Panc1 (cell line): Measurements from ENCODE around the gene COL6A5. TPM values are rescaled to one million over a fixed set of nuclear protein-coding genes. Genes with fewer than 3 reads are reported as not detected.

Experiments used
- ATAC-seq: fragments of 200-7000 bp; cut with Tn5 transposase; 2 replicates; pipeline ENCODE4 v1.9.1; 2020; ENCODE audit warnings: mild to moderate bottlenecking, moderate library complexity
- BruUV-seq: library from RNA; stranded (reverse); fragments of 400-500 nt; replicated peaks from 2 replicates; lab custom pipeline; 2021; lab: Mats Ljungman, UMichigan
- CTCF ChIA-PET: fragments of 300-600 bp; sonication (Branson Sonifier 250); formaldehyde crosslinking; loops from one replicate; lab custom pipeline; 2022; ENCODE audit warnings: antibody characterized with exemption; lab: Charles Lee
- POLR2A ChIA-PET: fragments of 300-600 bp; sonication (Branson Sonifier 250); formaldehyde crosslinking; loops from one replicate; lab custom pipeline; 2022; ENCODE audit warnings: antibody characterized with exemption; lab: Charles Lee
- DNase-seq: peaks from one replicate; pipeline ENCODE4 v3.0.0-alpha.2; 2010; ENCODE audit warnings: low read depth, low spot score
- H3K27ac ChIP-seq: 2 replicates; pipeline ENCODE4 v1.5.1; 2011; ENCODE audit warnings: mild to moderate bottlenecking, low read length, inconsistent platforms
- H3K27me3 ChIP-seq: fragments of 200-500 bp; sonication (Bioruptor generic); 2 replicates; pipeline ENCODE4 v1.6.0; 2014; ENCODE audit warnings: low read length, inconsistent platforms; ENCODE audit not compliant: control insufficient read depth, insufficient read depth
- H3K36me3 ChIP-seq: fragments of 200-500 bp; sonication (Bioruptor generic); 2 replicates; pipeline ENCODE4 v1.5.1; 2014; ENCODE audit warnings: inconsistent platforms, mild to moderate bottlenecking, low read length, moderate library complexity; ENCODE audit not compliant: control insufficient read depth, insufficient read depth
- H3K4me1 ChIP-seq: 2 replicates; pipeline ENCODE4 v1.5.1; 2011; ENCODE audit warnings: inconsistent platforms, mild to moderate bottlenecking, low read length, moderate library complexity; ENCODE audit not compliant: control insufficient read depth, insufficient read depth
- H3K4me3 ChIP-seq, 2 experiments: 2 replicates each; pipeline ENCODE4 v1.5.1; 2011 to 2012; ENCODE audit warnings: low read depth in 2 of 2, low read length in 2 of 2, mild to moderate bottlenecking in 2 of 2, inconsistent platforms in 1 of 2, moderate library complexity in 1 of 2
- H3K9me3 ChIP-seq: fragments of 200-500 bp; sonication (Bioruptor generic); 2 replicates; pipeline ENCODE4 v1.5.1; 2014; ENCODE audit warnings: low read depth, mild to moderate bottlenecking, inconsistent platforms, low read length, moderate library complexity; ENCODE audit not compliant: control insufficient read depth, insufficient read depth
- POLR2AphosphoS5 ChIP-seq: IDR thresholded peaks from 2 replicates; pipeline ENCODE4 v1.6.1; 2012; ENCODE audit warnings: mild to moderate bottlenecking, low read depth, low read length, moderate library complexity
- SIN3A ChIP-seq: IDR thresholded peaks from 2 replicates; pipeline ENCODE4 v1.6.1; 2012; ENCODE audit warnings: low read depth, mild to moderate bottlenecking, low read length, moderate library complexity, borderline replicate concordance; ENCODE audit not compliant: insufficient read depth
- TCF7L2 ChIP-seq: IDR thresholded peaks from 2 replicates; pipeline ENCODE4 v1.6.1; 2011; ENCODE audit warnings: mild to moderate bottlenecking, low read depth, low read length, inconsistent platforms
- in situ Hi-C: cut with HindIII; loops from 2 replicates; pipeline ENCODE4 v1.10.0; 2016; ENCODE audit warnings: low sequenced_read_pairs, low pct_unique_long_range_greater_than_20kb
- intact Hi-C: fragments of 100-400 bp; cut with micrococcal nuclease; formaldehyde crosslinking; loops from one replicate; pipeline ENCODE4 v1.10.0; 2022; ENCODE audit not compliant: unreplicated experiment
- total RNA-seq: library from RNA; stranded (reverse); gene quantifications from one replicate; pipeline ENCODE4 v1.2.1, GENCODE V29; 2021; ENCODE audit not compliant: unreplicated experiment
- TF ChIP-seq, protein P1 (sequence below): fragments of 450-650 bp; IDR thresholded peaks from 2 replicates; pipeline ENCODE4 v1.5.1; 2017; ENCODE audit warnings: mild to moderate bottlenecking
- TF ChIP-seq, protein P2 (sequence below), 2 experiments: IDR thresholded peaks; 2 replicates each; pipeline ENCODE4 v1.6.1; 2011 to 2012; ENCODE audit warnings: low read depth in 2 of 2, control low read depth in 1 of 2, low read length in 1 of 2, mild to moderate bottlenecking in 1 of 2, moderate library complexity in 1 of 2; ENCODE audit not compliant: insufficient read depth in 1 of 2

Gene COL6A5
- total RNA-seq, 1 experiment from 2014 or later = not detected

DNA sequence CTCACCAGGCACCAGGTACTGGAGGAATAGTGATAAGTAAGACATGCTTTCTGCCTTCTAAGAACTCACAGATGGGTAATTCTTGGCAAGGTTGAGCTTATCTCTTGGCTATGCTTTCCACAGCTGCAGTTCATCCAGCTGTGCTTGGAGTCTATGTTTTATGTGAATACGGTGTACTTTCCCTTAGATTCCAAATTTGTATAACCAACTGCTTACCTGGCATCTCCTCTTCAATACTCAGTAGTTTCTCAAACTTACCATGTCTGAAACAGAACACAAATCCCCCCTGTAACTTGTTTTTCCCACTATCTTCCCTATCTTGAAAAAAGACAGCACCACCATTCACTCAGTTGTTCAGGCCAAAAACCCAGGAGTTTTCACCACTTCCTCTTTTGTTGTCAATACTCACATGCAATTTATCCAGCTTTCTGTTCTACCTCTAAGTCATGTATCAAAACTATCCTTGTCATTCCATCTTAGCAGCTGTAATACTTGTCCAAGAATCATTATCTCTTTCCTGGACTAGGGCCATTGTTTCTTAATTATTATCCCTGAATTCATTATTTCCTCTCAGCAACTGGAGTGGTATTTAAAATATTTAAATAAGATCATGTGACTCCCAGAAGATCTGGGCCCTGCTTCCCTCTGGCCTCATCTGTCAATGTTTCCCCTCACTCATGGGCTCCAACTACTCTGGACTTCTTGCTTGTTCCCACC, 32.6 kb downstream of the COL6A5 start:
- Histone ChIP-seq H3K27me3 (0 out of 2 replicates have a peak, but pooled peaks cover 2% of the 10 kb centered on the region), H3K9me3 (no peaks in the 10 kb centered on the region), H3K4me3 (no peak overlapping the region), H3K36me3 (no peaks in the 10 kb centered on the region), H3K4me1 (no peaks in the 10 kb centered on the region), H3K27ac (no peak overlapping the region)
- in situ Hi-C loops (no loop called here), intact Hi-C loops (no loop called here)
- ATAC-seq (no peak), DNase-seq (no peak)
- no TSS peak for BruUV-seq
- TF ChIP-seq SIN3A = no peak
- TF ChIP-seq POLR2AphosphoS5 = no peak
- TF ChIP-seq, protein P1, sequence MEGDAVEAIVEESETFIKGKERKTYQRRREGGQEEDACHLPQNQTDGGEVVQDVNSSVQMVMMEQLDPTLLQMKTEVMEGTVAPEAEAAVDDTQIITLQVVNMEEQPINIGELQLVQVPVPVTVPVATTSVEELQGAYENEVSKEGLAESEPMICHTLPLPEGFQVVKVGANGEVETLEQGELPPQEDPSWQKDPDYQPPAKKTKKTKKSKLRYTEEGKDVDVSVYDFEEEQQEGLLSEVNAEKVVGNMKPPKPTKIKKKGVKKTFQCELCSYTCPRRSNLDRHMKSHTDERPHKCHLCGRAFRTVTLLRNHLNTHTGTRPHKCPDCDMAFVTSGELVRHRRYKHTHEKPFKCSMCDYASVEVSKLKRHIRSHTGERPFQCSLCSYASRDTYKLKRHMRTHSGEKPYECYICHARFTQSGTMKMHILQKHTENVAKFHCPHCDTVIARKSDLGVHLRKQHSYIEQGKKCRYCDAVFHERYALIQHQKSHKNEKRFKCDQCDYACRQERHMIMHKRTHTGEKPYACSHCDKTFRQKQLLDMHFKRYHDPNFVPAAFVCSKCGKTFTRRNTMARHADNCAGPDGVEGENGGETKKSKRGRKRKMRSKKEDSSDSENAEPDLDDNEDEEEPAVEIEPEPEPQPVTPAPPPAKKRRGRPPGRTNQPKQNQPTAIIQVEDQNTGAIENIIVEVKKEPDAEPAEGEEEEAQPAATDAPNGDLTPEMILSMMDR = no peak
- TF ChIP-seq, protein P2, sequence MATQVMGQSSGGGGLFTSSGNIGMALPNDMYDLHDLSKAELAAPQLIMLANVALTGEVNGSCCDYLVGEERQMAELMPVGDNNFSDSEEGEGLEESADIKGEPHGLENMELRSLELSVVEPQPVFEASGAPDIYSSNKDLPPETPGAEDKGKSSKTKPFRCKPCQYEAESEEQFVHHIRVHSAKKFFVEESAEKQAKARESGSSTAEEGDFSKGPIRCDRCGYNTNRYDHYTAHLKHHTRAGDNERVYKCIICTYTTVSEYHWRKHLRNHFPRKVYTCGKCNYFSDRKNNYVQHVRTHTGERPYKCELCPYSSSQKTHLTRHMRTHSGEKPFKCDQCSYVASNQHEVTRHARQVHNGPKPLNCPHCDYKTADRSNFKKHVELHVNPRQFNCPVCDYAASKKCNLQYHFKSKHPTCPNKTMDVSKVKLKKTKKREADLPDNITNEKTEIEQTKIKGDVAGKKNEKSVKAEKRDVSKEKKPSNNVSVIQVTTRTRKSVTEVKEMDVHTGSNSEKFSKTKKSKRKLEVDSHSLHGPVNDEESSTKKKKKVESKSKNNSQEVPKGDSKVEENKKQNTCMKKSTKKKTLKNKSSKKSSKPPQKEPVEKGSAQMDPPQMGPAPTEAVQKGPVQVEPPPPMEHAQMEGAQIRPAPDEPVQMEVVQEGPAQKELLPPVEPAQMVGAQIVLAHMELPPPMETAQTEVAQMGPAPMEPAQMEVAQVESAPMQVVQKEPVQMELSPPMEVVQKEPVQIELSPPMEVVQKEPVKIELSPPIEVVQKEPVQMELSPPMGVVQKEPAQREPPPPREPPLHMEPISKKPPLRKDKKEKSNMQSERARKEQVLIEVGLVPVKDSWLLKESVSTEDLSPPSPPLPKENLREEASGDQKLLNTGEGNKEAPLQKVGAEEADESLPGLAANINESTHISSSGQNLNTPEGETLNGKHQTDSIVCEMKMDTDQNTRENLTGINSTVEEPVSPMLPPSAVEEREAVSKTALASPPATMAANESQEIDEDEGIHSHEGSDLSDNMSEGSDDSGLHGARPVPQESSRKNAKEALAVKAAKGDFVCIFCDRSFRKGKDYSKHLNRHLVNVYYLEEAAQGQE (IDR thresholded peaks at IDR 0.05; ENCODE audit: insufficient read depth in 1 of 2, low read depth in 2 of 2, low read length in 1 of 2) = no peak
- TF ChIP-seq TCF7L2 = no peak
- ChIA-PET POLR2A (no interaction called here), CTCF (no interaction called here)

DNA sequence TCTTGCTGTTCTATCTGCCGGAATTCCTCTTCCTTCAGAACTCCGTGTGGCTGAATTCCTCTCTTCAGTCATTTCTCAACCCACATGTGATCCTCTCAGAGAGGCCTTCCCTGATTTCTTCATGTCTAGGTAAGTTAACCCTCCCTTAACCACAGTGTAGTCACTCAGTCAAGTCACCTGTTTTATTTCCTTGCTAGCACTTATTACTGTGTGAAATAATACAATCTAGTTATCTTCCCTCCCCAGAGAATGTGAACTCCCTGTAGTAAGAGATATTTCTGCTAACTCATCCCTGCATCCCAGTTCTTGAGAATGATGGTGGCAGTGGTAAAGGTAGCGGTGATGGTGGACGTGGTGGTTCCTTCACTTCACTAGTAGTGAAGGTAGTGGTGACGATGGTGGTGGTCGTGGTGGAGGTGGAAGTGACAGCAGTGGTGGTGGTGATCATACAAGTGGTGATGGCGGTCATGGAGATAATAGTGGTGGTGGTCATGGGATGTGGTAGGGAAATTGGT, 33.3 kb downstream of the COL6A5 start:
- DNase-seq (no peak), ATAC-seq (no peak)
- ChIA-PET CTCF (no interaction called here), POLR2A (no interaction called here)
- no TSS peak for BruUV-seq
- in situ Hi-C loops = no loop called here
- no peak overlapping the region for H3K27ac ChIP-seq
- H3K4me3 ChIP-seq = no peak overlapping the region
- 0 out of 2 replicates have a peak, but pooled peaks cover 2% of the 10 kb centered on the region for H3K27me3 ChIP-seq
- no peaks in the 10 kb centered on the region for H3K36me3 ChIP-seq
- H3K4me1 ChIP-seq = no peaks in the 10 kb centered on the region
- intact Hi-C loops = no loop called here
- no peaks in the 10 kb centered on the region for H3K9me3 ChIP-seq
- TF ChIP-seq, protein P1 = no peak
- TF ChIP-seq, protein P2 (IDR thresholded peaks at IDR 0.05; ENCODE audit: insufficient read depth in 1 of 2, low read depth in 2 of 2, low read length in 1 of 2) = no peak
- TF ChIP-seq POLR2AphosphoS5 = no peak
- TF ChIP-seq SIN3A = no peak
- no peak for TF ChIP-seq TCF7L2
